ENCODE data around the gene VWA8.
"Not testable (repeated sequence)": the region's sequence is repeated elsewhere in the genome, so short reads cannot be mapped to it uniquely, and the experiment has no call there.

Gene VWA8

DNA sequence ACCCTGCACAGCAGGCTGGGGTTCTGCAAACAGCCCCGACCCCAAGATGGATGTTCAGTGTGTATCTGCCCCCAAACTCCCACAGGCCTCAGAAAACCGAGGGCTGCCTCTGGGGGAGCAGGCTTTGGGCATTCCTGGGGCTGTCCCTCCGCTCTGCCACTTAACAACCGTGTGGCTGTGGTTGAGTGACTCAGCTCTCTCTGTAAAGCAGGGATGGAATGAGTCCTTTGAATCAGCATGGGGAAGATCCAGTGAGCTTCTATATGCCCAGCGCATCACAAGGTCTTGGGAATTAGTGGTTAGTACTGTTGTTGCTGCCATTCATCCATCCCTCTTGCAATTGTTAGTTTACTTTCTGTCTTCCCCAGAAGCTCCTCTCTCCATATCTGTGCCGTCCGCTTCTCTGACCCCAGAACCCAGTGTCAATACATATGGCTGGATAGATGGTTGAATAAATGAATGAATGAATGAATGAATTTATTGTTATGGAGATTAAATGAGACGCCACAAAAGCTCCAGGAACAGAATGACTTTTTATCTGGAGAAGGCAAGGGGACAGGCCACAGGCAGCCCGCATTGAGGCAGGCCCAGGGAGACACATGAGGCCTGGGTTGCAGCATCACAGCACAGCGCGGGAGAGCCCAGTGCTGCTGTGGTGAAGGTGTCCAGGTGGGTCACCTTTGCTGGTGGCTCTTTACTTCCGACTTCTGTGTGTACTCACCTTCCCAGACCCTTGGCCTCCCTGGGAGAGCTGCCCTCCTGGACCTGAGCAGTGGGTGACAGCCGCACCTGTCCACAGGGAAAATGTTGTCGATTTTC lies 414.3 kb downstream of the VWA8 start:
- no peak for DNase-seq

DNA sequence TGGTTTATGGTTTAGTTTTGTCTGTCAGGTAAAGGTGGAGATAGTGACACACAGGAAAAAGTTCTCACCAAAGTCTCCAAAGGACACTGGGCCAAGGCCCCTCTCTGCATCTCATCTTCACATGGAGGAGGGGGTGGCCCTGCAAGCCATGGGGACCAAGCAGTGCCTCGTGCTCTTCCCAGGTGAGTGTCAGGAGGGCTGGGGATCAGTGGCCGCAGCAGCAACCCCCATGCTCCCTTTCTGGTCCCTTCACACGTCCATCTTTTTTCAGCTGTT lies 415.5 kb downstream of the VWA8 start:
- no peak for DNase-seq

DNA sequence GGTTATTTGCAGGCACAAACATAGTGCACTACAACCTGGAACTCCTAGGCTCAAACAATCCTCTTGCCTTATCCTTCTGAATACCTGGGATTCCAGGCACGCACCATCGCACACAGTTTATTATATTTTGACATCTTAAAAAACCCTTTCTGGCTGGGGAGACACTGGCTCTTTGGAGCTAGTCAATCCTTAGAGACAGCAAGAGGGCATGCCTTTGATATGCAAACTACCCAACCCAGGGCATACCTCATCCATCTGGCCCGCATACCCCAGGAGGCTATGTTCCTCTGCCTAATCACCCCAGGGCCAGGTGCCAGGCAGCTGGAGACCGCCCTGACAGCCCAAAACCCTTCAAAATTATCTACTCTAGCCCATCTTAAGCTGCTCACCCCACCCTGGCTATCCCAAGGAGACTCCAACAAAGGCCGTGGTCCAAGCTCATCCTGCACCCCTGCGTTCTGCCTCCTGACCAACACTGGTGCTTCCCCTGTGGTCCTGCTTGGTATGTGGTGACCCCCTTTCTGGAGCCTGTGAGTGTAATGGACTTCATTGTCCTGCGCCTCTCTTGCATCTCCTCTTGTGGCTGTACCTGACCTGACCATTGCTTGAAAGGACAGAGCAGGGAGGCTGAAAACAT lies 417.1 kb downstream of the VWA8 start:
- no peak for DNase-seq

DNA sequence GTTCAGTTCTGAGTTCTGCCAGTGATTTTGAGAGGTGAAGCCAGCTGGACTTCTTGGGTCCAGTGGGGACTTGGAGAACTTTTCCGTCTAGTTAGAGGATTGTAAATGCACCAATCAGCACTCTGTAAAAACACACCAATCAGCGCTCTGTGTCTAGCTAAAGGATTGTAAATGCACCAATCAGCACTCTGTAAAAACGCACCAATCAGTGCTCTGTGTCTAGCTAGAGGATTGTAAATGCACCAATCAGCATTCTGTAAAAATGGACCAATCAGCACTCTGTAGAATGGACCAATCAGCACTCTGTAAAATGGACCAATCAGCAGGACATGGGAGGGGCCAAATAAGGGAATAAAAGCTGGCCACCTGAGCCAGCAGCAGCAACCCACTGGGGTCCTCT lies 418.1 kb downstream of the VWA8 start:
- not testable (repeated sequence) for DNase-seq

GRCh38 chr13:41542281-41542680 lies 418.6 kb downstream of the VWA8 start:
- no peak for DNase-seq

DNA sequence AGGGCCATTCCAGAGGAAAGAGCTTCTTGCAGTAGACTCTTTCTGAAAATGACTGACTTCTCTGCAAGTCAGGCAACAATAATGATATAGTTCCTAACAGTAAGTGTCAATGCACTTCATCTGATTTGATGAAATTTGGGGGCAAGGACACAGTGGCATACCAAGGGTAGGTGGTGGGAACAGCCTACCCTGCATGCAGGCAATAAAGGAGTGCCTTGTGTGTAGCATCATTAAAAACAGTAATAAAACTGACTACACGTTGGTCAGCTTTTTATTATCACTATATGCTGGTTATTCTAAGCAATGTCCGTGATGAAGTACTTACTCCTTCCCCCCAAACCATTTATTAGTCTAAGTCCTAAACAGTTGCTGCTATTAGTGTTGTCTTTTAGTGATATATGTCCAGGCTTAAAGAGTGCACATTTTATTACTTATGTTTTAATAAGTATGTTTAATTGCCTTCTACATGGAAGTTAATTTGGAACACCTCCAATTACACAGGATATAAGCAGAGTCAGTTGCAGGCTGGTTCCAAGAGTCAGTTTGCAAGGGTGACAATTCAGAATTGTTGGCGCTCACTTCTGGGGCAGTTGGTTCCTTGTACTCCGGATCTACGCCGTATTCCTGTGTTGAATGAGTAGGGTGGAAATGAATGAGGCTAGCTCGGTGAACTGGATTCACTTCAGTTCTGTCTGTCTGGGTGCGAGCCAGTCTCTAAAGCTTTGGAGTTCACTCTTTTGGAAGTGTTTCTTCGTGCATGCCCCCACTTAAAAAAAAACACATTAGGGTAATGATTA lies 419.6 kb downstream of the VWA8 start:
- no peak for DNase-seq

DNA sequence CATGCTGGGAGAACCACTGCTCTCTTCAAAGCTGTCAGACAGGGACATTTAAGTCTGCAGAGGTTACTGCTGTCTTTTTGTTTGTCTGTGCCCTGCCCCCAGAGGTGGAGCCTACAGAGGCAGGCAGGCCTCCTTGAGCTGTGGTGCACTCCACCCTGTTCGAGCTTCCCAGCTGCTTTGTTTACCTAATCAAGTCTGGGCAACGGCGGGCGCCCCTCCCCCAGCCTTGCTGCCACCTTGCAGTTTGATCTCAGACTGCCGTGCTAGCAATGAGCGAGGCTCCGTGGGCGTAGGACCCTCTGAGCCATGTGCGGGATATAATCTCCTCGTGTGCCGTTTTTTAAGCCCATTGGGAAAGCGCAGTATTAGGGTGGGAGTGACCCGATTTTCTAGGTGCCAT lies 420.7 kb downstream of the VWA8 start:
- DNase-seq = not testable (repeated sequence)

DNA sequence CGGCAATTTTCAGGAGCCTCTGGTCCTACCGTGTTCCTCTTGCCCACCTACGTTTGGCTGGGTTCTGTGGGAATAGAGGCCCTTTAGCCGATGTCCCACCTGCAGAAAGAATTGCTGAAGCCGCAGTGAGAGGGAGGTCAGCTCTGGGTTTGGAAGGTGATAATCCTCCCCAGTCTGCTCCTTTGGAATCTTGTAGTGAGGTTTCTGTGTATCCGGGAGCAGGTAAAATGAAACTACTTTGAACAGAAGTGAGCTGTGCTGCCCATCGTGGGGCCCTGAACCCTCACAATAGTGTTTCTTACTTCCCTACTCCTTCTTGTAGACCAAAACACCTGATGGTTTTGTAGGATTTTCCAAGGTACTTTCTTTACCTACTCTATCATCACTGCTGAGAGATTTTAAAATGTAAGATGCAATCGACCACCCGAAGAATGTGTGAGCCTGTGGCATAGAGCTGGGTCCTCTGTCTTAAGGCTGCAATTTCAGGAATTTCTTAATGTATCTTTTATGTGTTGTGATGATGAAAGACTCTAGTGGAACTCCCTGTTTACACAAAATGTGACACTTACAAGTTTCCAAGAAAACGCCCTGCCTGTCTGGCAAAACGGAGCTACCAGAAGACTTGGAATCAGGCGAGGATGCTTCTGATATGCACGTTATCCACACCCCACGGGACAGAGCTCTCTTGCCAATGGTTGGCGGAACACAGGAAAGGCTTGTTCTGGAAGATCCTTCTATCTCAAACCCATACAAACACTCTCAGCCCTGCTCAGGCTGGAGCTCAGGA lies 427.4 kb downstream of the VWA8 start:
- DNase-seq = no peak

DNA sequence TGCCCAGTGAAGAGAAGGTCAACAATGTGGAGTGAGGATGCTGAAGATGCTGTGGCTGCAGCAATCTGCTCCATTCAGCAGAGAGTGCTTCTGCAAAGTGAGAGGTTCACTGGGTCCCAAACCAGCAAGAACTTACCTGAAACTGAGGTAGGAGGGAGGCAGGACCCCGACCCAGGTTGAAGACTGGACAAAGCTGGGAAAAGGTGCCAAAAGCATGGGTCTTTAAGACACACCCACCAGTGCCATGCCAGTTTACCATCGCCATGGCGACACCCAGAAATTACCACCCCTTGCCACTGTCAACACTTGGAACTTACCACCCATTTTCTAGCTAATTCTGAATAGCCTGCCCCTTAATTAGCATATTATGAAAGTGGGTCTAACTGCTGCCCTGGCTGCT lies 432.9 kb downstream of the VWA8 start:
- DNase-seq = no peak

DNA sequence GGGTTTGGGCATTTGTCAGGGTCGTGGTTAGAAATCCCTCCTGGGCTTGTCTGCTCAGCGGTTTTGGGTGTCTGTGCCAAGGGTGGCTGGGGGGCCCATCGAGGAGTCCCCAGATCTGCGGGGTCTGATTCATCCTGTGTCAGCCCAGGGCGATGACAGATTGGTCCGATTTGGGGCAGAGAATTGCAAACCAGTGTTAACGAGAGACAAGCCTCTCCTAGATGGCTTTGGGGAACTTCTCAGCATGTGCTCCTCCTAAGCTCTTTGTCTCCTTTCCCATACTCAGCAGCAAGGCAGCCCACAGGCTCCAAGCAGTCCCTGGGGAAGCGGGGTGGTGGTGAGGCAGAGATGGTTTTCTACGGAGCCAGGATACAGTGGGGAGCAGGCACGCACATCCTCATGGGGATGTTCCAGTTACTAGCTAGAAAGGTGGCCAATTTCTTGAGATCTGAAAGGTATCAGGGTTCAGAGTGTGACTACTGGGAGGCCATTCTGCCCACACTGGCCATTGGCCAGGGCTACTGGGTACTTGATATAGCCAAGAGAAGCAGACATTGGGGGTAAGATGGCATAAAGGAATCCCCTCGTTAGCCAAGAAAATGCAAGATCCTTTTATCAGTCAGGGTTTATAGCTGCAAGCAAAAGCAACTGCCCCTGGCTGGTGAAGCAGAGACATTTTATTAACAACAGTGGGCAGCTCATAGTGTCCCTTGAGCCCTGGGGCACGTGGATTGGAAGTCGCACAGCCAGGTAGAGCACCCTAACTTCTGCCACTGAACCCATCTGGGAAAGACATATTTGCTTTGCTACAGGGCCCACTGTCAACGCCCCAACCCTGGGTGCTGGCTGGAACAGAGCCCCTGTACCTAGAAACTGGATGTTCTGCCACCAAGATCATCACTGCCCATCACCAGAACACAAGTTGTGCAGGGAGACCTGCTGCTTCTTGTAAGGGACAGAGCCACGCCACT lies 440.0 kb downstream of the VWA8 start:
- DNase-seq = no peak

DNA sequence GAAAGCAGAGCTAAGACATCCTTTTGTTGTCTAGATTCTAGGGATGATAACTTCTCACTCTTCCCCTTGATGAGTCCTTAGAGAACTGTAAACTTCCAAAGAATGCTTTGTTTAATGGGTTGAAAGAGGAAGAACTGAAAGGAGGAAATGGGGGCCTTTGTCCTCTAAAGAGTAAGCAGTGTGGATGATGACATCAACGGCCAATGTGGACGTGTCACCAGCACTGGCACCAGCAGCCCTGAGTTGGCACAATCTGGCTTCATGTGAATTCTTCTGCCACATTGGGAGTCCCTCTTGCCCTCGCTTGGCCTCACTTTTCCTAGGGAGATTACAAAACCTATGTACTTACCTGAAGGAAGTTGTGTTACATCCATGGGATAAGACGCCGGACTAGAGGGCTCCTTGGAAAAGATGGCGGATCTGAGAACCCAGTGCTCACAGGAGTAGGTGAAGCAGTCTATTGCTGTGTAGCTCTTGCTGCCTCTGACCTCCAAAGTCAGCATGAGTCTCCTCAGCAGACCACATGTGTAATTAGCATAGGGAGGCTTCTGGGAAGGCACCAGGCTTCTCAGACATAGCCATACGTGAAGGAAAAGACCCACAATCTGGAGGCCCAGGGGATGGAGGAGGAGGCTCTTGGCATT lies 440.8 kb downstream of the VWA8 start:
- DNase-seq = no peak

Data from NCI-H774 (cell line).